ENCODE measurements around the gene ESYT2.

The ESYT2 gene

GRCh38 chr7:158828133-158829020, 932 bp downstream of the ESYT2 start (continued):
- TF ChIP-seq ZNF404 (tag by site-specific recombination; IDR thresholded peaks at IDR 0.05) (no peak), ZNF423 (tag by site-specific recombination; IDR thresholded peaks at IDR 0.05) (no peak), HOXD13 (CRISPR knock-in tag; IDR thresholded peaks at IDR 0.05; ENCODE audit: borderline replicate concordance) (no peak), ZNF394 (tag by site-specific recombination; IDR thresholded peaks at IDR 0.05; ENCODE audit: borderline replicate concordance) (no peak), SP2 (tag by site-specific recombination; IDR thresholded peaks at IDR 0.05) (peak; percentile 77), ZNF341 (tag by site-specific recombination; IDR thresholded peaks at IDR 0.05; ENCODE audit: low read depth) (no peak), GFI1B (tag by site-specific recombination; IDR thresholded peaks at IDR 0.05) (no peak), ZNF473 (tag by site-specific recombination; IDR thresholded peaks at IDR 0.05) (no peak), ZBTB21 (tag by site-specific recombination; IDR thresholded peaks at IDR 0.05) (no peak), BCL11A (tag by site-specific recombination; IDR thresholded peaks at IDR 0.05; ENCODE audit: low read depth) (no peak), ZNF791 (tag by site-specific recombination; IDR thresholded peaks at IDR 0.05) (no peak), ZNF324 (tag by site-specific recombination; IDR thresholded peaks at IDR 0.05) (no peak), ZNF548 (tag by site-specific recombination; IDR thresholded peaks at IDR 0.05) (no peak), ZNF596 (tag by site-specific recombination; IDR thresholded peaks at IDR 0.05) (no peak), ZFHX2 (tag by site-specific recombination; conservative IDR thresholded peaks at IDR 0.05) (peak; percentile 16; the same call in 1 of the 2 replicates), ZNF777 (tag by site-specific recombination; IDR thresholded peaks at IDR 0.05; ENCODE audit: borderline replicate concordance) (no peak), RBAK (tag by site-specific recombination; IDR thresholded peaks at IDR 0.05) (no peak), SCRT2 (tag by site-specific recombination; IDR thresholded peaks at IDR 0.05) (no peak), PBX3 (CRISPR knock-in tag; IDR thresholded peaks at IDR 0.05) (0 out of 2 replicates have a peak, but pooled peaks have one; percentile 18), ZIC2 (tag by site-specific recombination; IDR thresholded peaks at IDR 0.05) (peak; percentile 62), ZNF837 (tag by site-specific recombination; IDR thresholded peaks at IDR 0.05) (no peak), ZEB2 (tag by site-specific recombination; IDR thresholded peaks at IDR 0.05) (no peak), CTCF (tag by site-specific recombination; IDR thresholded peaks at IDR 0.05) (0 out of 2 replicates have a peak, but pooled peaks have one; percentile 22), GLIS2 (tag by site-specific recombination; IDR thresholded peaks at IDR 0.05) (no peak), KLF16 (tag by site-specific recombination; IDR thresholded peaks at IDR 0.05) (0 out of 2 replicates have a peak, but pooled peaks have one; percentile 21), KLF10 (tag by site-specific recombination; IDR thresholded peaks at IDR 0.05) (no peak), SP3 (tag by site-specific recombination; IDR thresholded peaks at IDR 0.05) (peak; percentile 33; the same call in 1 of the 2 replicates), ZNF202 (tag by site-specific recombination; IDR thresholded peaks at IDR 0.05; ENCODE audit: borderline replicate concordance) (no peak)
- TF ChIP-seq, protein P1, sequence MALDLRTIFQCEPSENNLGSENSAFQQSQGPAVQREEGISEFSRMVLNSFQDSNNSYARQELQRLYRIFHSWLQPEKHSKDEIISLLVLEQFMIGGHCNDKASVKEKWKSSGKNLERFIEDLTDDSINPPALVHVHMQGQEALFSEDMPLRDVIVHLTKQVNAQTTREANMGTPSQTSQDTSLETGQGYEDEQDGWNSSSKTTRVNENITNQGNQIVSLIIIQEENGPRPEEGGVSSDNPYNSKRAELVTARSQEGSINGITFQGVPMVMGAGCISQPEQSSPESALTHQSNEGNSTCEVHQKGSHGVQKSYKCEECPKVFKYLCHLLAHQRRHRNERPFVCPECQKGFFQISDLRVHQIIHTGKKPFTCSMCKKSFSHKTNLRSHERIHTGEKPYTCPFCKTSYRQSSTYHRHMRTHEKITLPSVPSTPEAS (tag by site-specific recombination; IDR thresholded peaks at IDR 0.05), result no peak
- TF ChIP-seq, protein P2, sequence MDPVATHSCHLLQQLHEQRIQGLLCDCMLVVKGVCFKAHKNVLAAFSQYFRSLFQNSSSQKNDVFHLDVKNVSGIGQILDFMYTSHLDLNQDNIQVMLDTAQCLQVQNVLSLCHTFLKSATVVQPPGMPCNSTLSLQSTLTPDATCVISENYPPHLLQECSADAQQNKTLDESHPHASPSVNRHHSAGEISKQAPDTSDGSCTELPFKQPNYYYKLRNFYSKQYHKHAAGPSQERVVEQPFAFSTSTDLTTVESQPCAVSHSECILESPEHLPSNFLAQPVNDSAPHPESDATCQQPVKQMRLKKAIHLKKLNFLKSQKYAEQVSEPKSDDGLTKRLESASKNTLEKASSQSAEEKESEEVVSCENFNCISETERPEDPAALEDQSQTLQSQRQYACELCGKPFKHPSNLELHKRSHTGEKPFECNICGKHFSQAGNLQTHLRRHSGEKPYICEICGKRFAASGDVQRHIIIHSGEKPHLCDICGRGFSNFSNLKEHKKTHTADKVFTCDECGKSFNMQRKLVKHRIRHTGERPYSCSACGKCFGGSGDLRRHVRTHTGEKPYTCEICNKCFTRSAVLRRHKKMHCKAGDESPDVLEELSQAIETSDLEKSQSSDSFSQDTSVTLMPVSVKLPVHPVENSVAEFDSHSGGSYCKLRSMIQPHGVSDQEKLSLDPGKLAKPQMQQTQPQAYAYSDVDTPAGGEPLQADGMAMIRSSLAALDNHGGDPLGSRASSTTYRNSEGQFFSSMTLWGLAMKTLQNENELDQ (tag by site-specific recombination; IDR thresholded peaks at IDR 0.05; ENCODE audit: low read depth), result no peak
- TF ChIP-seq, protein P3, sequence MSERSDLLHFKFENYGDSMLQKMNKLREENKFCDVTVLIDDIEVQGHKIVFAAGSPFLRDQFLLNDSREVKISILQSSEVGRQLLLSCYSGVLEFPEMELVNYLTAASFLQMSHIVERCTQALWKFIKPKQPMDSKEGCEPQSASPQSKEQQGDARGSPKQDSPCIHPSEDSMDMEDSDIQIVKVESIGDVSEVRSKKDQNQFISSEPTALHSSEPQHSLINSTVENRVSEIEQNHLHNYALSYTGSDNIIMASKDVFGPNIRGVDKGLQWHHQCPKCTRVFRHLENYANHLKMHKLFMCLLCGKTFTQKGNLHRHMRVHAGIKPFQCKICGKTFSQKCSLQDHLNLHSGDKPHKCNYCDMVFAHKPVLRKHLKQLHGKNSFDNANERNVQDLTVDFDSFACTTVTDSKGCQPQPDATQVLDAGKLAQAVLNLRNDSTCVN (tag by site-specific recombination; optimal IDR thresholded peaks at IDR 0.05), result peak; percentile 91
- TF ChIP-seq, protein P4, sequence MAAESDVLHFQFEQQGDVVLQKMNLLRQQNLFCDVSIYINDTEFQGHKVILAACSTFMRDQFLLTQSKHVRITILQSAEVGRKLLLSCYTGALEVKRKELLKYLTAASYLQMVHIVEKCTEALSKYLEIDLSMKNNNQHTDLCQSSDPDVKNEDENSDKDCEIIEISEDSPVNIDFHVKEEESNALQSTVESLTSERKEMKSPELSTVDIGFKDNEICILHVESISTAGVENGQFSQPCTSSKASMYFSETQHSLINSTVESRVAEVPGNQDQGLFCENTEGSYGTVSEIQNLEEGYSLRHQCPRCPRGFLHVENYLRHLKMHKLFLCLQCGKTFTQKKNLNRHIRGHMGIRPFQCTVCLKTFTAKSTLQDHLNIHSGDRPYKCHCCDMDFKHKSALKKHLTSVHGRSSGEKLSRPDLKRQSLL (tag by site-specific recombination; IDR thresholded peaks at IDR 0.05), result no peak
